Esophagus muscularis mucosa (tissue), 4 donors: ENCODE results near the gene GRIN3B. TPM values are rescaled to one million over a fixed set of nuclear protein-coding genes. Genes with fewer than 3 reads are reported as not detected.

Experiments
- DNase-seq: peaks from one replicate; pipeline ENCODE4 v3.0.0-alpha.2; 2017; ENCODE audit errors: extremely low spot score
- H3K27ac ChIP-seq, 4 donors: fragments of 200-600 bp; sonication (generic); replicated peaks in 1 of 4; 1 replicate in 3 of 4; 2 replicates in 1 of 4; pipeline ENCODE4 v1.5.1; 2016 to 2019; ENCODE audit warnings: mild to moderate bottlenecking in 1 of 4
- H3K27me3 ChIP-seq, 4 donors: fragments of 200-600 bp; sonication (generic); one replicate each; pipeline versions ENCODE4 v1.5.1 to v1.6.0; 2016 to 2019
- H3K36me3 ChIP-seq, 4 donors: fragments of 200-600 bp; sonication (generic); one replicate each; pipeline ENCODE4 v1.5.1; 2016 to 2019
- H3K4me1 ChIP-seq, 4 donors: fragments of 200-600 bp; sonication (generic); one replicate each; pipeline ENCODE4 v1.5.1; 2016 to 2019
- H3K4me3 ChIP-seq, 4 donors: fragments of 200-600 bp; sonication (generic); 1 replicate in 2 of 4; 2 replicates in 2 of 4; pipeline ENCODE4 v1.5.1; 2016 to 2019; ENCODE audit warnings: mild to moderate bottlenecking in 4 of 4, moderate library complexity in 1 of 4
- H3K9me3 ChIP-seq, 4 donors: fragments of 200-600 bp; sonication (generic); 1 replicate in 3 of 4; 2 replicates in 1 of 4; pipeline ENCODE4 v1.5.1; 2016 to 2019
- EP300 ChIP-seq: sonication (generic); formaldehyde crosslinking; IDR thresholded peaks from one replicate; pipeline ENCODE4 v1.6.1; 2017; ENCODE audit warnings: antibody characterized with exemption
- POLR2A ChIP-seq: fragments of 450-650 bp; IDR thresholded peaks from one replicate; pipeline ENCODE4 v1.6.1; 2017; ENCODE audit warnings: antibody characterized with exemption, moderate library complexity, mild to moderate bottlenecking, low read depth
- POLR2AphosphoS5 ChIP-seq, 2 donors: sonication (generic); formaldehyde crosslinking; IDR thresholded peaks; one replicate each; pipeline ENCODE4 v1.6.1; 2017; ENCODE audit warnings: antibody characterized with exemption in 2 of 2
- WGBS: methylation state at CpG from one replicate; pipeline ENCODE4 v1.1.5; 2018; 5-methylcytosine and 5-hydroxymethylcytosine counted together
- intact Hi-C: fragments of 100-400 bp; cut with DNase I; formaldehyde crosslinking; loops from one replicate; pipeline ENCODE4 v1.15.1; 2023
- total RNA-seq, 4 donors: library from RNA; depleted of rRNA; stranded (reverse); fragments of >200 nt; gene quantifications; one replicate each; pipeline versions ENCODE4 v1.1.0 to v1.2.1, GENCODE V29; 2016
- TF ChIP-seq, protein P1 (sequence below), 3 experiments: fragments of 200-600 bp in 2 of 3; fragments of 450-650 bp in 1 of 3; sonication (generic) in 2 of 3; IDR thresholded peaks; one replicate each; pipeline ENCODE4 v1.5.1; 2017 to 2019; ENCODE audit warnings: antibody characterized with exemption in 3 of 3, mild to moderate bottlenecking in 2 of 3, moderate library complexity in 1 of 3

Gene GRIN3B
- total RNA-seq, 4 donors from 2014 or later: 0.13 to 0.17 TPM; not detected in 2

DNA sequence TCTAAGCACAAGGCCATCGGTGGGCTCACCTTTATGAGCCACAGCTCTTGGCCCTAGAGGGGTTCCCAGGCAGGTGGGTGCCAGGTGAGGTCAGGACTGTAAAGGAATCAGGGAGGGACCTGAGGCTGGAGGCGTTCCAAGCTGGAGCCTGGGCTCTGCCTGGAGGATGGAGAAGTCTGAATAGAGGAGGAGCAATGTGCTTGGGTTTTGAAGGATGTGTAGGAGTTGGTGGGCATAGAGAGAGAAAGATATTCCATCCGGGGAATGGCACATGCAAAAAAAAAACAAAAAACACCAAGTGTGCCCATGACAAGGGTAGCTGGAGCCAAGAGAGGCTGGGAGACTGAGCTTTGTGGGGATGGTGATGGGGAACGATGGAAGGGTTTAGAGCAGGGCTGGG, 2.4 kb downstream of the GRIN3B start:
- no peak overlapping the region for H3K4me3 ChIP-seq
- intact Hi-C loops: no loop called here
- H3K27me3 ChIP-seq: peaks cover 6 to 72% (median 41%) of the 10 kb centered on the region in 4 donors
- no peak overlapping the region for H3K27ac ChIP-seq
- no peak for DNase-seq
- no peaks in the 10 kb centered on the region for H3K36me3 ChIP-seq
- WGBS: 83% methylated on average over 4 of the region's 4 CpGs
- no peak for TF ChIP-seq EP300
- no peak for TF ChIP-seq POLR2A
- no peak for TF ChIP-seq POLR2AphosphoS5 (IDR thresholded peaks at IDR 0.05)
- TF ChIP-seq, protein P1, sequence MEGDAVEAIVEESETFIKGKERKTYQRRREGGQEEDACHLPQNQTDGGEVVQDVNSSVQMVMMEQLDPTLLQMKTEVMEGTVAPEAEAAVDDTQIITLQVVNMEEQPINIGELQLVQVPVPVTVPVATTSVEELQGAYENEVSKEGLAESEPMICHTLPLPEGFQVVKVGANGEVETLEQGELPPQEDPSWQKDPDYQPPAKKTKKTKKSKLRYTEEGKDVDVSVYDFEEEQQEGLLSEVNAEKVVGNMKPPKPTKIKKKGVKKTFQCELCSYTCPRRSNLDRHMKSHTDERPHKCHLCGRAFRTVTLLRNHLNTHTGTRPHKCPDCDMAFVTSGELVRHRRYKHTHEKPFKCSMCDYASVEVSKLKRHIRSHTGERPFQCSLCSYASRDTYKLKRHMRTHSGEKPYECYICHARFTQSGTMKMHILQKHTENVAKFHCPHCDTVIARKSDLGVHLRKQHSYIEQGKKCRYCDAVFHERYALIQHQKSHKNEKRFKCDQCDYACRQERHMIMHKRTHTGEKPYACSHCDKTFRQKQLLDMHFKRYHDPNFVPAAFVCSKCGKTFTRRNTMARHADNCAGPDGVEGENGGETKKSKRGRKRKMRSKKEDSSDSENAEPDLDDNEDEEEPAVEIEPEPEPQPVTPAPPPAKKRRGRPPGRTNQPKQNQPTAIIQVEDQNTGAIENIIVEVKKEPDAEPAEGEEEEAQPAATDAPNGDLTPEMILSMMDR (IDR thresholded peaks at IDR 0.05): no peak
- H3K4me1 ChIP-seq: peaks cover 5 to 21% (median 20%) of the 10 kb centered on the region in 4 donors
- no peaks in the 10 kb centered on the region for H3K9me3 ChIP-seq

DNA sequence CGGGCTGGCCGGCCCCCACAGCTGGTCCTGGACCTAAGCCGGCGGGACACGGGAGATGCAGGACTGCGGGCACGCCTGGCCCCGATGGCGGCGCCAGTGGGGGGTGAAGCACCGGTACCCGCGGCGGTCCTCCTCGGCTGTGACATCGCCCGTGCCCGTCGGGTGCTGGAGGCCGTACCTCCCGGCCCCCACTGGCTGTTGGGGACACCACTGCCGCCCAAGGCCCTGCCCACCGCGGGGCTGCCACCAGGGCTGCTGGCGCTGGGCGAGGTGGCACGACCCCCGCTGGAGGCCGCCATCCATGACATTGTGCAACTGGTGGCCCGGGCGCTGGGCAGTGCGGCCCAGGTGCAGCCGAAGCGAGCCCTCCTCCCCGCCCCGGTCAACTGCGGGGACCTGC, 3.1 kb downstream of the GRIN3B start:
- H3K27ac ChIP-seq: no peak overlapping the region
- H3K9me3 ChIP-seq: no peaks in the 10 kb centered on the region
- no peak overlapping the region for H3K4me3 ChIP-seq
- intact Hi-C loops: no loop called here
- peaks cover 6 to 65% (median 36%) of the 10 kb centered on the region in 4 donors for H3K27me3 ChIP-seq
- TF ChIP-seq EP300: no peak
- TF ChIP-seq, protein P1 (IDR thresholded peaks at IDR 0.05): no peak
- no peak for TF ChIP-seq POLR2AphosphoS5 (IDR thresholded peaks at IDR 0.05)
- TF ChIP-seq POLR2A: no peak
- peaks cover 0 to under 1% (median 0%) of the 10 kb centered on the region in 4 donors for H3K36me3 ChIP-seq
- peaks cover 5 to 21% (median 20%) of the 10 kb centered on the region in 4 donors for H3K4me1 ChIP-seq
- no peak for DNase-seq
- no CpG with 5 or more reads among the region's 37 CpGs for WGBS

DNA sequence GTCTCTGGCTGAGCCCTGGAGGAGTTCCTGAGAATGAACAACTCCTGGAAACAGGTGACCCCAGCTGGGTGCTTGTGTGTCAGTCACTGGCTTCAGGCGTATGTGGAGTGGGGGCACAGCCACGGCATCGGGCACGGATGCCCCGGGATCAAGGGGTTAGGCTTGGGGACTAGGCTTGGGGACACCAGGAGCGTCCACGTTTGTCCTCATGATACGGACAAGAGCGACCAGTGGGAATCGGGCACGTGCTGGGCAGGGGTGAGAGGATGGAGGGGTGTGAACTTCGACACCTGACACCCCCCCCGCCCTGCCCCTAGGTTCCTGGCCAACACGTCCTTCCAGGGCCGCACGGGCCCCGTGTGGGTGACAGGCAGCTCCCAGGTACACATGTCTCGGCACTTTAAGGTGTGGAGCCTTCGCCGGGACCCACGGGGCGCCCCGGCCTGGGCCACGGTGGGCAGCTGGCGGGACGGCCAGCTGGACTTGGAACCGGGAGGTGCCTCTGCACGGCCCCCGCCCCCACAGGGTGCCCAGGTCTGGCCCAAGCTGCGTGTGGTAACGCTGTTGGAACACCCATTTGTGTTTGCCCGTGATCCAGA, 4.1 kb downstream of the GRIN3B start:
- peaks cover 5 to 21% (median 20%) of the 10 kb centered on the region in 4 donors for H3K4me1 ChIP-seq
- intact Hi-C loops: no loop called here
- H3K9me3 ChIP-seq: no peaks in the 10 kb centered on the region
- no peak for TF ChIP-seq POLR2AphosphoS5 (IDR thresholded peaks at IDR 0.05)
- peaks cover 5 to 11% (median 9%) of the 10 kb centered on the region in 4 donors for H3K36me3 ChIP-seq
- no peak overlapping the region for H3K27ac ChIP-seq
- 69% methylated on average over 23 of the region's 32 CpGs for WGBS
- H3K27me3 ChIP-seq: peaks cover 1 to 55% (median 28%) of the 10 kb centered on the region in 4 donors
- no peak overlapping the region for H3K4me3 ChIP-seq
- DNase-seq: no peak

DNA sequence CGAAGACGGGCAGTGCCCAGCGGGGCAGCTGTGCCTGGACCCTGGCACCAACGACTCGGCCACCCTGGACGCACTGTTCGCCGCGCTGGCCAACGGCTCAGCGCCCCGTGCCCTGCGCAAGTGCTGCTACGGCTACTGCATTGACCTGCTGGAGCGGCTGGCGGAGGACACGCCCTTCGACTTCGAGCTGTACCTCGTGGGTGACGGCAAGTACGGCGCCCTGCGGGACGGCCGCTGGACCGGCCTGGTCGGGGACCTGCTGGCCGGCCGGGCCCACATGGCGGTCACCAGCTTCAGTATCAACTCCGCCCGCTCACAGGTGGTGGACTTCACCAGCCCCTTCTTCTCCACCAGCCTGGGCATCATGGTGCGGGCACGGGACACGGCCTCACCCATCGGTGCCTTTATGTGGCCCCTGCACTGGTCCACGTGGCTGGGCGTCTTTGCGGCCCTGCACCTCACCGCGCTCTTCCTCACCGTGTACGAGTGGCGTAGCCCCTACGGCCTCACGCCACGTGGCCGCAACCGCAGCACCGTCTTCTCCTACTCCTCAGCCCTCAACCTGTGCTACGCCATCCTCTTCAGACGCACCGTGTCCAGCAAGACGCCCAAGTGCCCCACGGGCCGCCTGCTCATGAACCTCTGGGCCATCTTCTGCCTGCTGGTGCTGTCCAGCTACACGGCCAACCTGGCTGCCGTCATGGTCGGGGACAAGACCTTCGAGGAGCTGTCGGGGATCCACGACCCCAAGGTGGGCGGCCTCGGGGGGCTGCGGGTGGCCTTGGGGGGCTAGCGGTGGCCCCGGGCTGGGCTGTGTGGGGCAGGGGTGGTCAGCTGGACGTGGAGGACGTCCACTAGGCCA, 4.8 kb downstream of the GRIN3B start:
- intact Hi-C loops: no loop called here
- TF ChIP-seq, protein P1 (IDR thresholded peaks at IDR 0.05): no peak
- TF ChIP-seq POLR2AphosphoS5 (IDR thresholded peaks at IDR 0.05) (no peak), EP300 (no peak), POLR2A (no peak)
- DNase-seq: no peak
- no peak overlapping the region for H3K4me3 ChIP-seq
- H3K27me3 ChIP-seq: peaks cover 0 to 47% (median 20%) of the 10 kb centered on the region in 4 donors
- H3K9me3 ChIP-seq: no peaks in the 10 kb centered on the region
- whole genome bisulfite sequencing: 88% methylated on average over 41 of the region's 70 CpGs
- no peak overlapping the region for H3K27ac ChIP-seq
- peaks cover 5 to 19% (median 19%) of the 10 kb centered on the region in 4 donors for H3K4me1 ChIP-seq
- H3K36me3 ChIP-seq: peaks cover 10 to 18% (median 17%) of the 10 kb centered on the region in 4 donors

DNA sequence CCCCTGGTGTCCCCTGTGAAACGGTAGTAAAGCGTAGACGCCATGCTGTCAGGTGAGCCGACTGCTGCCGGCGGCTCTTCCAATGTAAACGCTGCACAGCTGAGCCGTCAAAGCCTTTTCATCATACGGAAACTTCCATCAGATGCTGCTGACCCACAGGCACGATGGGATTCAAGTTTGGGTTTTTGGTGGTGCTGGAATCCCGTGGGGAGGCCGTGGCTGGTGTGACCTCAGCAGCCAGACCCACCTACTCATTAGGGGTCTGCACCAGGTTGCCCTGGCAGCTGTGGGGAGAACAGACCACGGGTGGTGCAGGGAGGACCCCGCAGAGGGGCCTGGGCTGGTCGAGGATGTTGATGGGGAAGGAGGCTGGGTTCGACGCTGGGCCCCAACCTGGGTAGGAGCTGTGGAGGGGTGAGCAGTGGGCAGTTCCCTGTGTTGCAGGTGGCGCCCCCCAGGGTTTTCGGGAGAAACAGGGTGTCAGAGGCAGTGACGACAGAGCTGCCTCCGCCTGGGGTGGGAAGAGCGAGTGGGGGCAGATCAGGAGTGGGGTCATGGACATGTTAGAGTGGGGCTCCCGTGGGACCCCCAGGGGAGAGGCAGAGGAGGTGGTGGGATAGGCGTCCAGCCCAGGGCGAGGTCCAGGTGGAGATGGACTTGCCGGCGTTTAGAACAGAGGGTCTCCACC, 6.6 kb downstream of the GRIN3B start:
- no peak overlapping the region for H3K4me3 ChIP-seq
- 71% methylated on average over 25 of the region's 27 CpGs for WGBS
- no peaks in the 10 kb centered on the region for H3K9me3 ChIP-seq
- H3K27me3 ChIP-seq: peaks cover 0 to 29% (median 6%) of the 10 kb centered on the region in 4 donors
- TF ChIP-seq POLR2A (no peak), POLR2AphosphoS5 (IDR thresholded peaks at IDR 0.05) (no peak), EP300 (no peak)
- TF ChIP-seq, protein P1 (IDR thresholded peaks at IDR 0.05): no peak
- H3K4me1 ChIP-seq: peaks cover 0 to 2% (median under 1%) of the 10 kb centered on the region in 4 donors
- peaks cover 28 to 36% (median 35%) of the 10 kb centered on the region in 4 donors for H3K36me3 ChIP-seq
- H3K27ac ChIP-seq: no peak overlapping the region
- intact Hi-C loops: no loop called here
- no peak for DNase-seq
